Activated B cell treated with CpG ODN at 0.5 μM for 24 hours (primary cell): ENCODE results near the gene HIPK4. TPM values are rescaled to one million over a fixed set of nuclear protein-coding genes. Genes with fewer than 3 reads are reported as not detected.

ENCODE experiments used
- ATAC-seq: fragments of 200-7000 bp; cut with Tn5 transposase; one replicate; pipeline ENCODE4 v1.10.0; 2021; ENCODE audit warnings: low read depth, mild to moderate bottlenecking, moderate library complexity
- CTCF ChIA-PET: fragments of 350-600 bp; sonication (Branson Sonifier 250); formaldehyde crosslinking; loops from one replicate; lab custom pipeline; 2021; ENCODE audit warnings: antibody characterized with exemption; lab: Charles Lee
- POLR2A ChIA-PET: fragments of 350-600 bp; sonication (Branson Sonifier 250); formaldehyde crosslinking; loops from one replicate; lab custom pipeline; 2021; ENCODE audit warnings: antibody characterized with exemption; lab: Charles Lee
- DNase-seq: peaks from one replicate; pipeline ENCODE4 v3.0.0; 2022
- H3K27ac Mint-ChIP-seq: one replicate; pipeline ENCODE4 v1.8.0; 2020; ENCODE audit warnings: mixed read lengths
- H3K27me3 Mint-ChIP-seq: one replicate; pipeline ENCODE4 v1.8.0; 2021; ENCODE audit warnings: mixed read lengths
- H3K36me3 Mint-ChIP-seq: one replicate; pipeline ENCODE4 v1.8.0; 2021; ENCODE audit warnings: low read depth, mixed read lengths
- H3K4me1 Mint-ChIP-seq: one replicate; pipeline ENCODE4 v1.8.0; 2021; ENCODE audit warnings: mixed read lengths
- H3K4me3 Mint-ChIP-seq: one replicate; pipeline ENCODE4 v1.8.0; 2020; ENCODE audit warnings: mild to moderate bottlenecking, mixed read lengths
- H3K9me3 Mint-ChIP-seq: one replicate; pipeline ENCODE4 v1.8.0; 2020; ENCODE audit warnings: mixed read lengths
- CTCF ChIP-seq: fragments of 200-600 bp; IDR thresholded peaks from one replicate; pipeline ENCODE4 v1.8.0; 2022; ENCODE audit warnings: antibody characterized with exemption, mild to moderate bottlenecking
- intact Hi-C: fragments of 100-400 bp; cut with micrococcal nuclease; formaldehyde crosslinking; loops from one replicate; pipeline ENCODE4 v1.15.1; 2024
- total RNA-seq: library from RNA; stranded (reverse); gene quantifications from 2 replicates; pipeline ENCODE4 v1.2.3, GENCODE V29; 2022

The HIPK4 gene
- total RNA-seq, 1 donor from 2014 or later, result 0.09 TPM

- intact Hi-C loops, result no loop called here
- CTCF ChIA-PET, result no interaction called here
- Mint-ChIP-seq H3K4me1 (peaks cover 36% of the 10 kb centered on the region), H3K27ac (no peak overlapping the region), H3K27me3 (no peaks in the 10 kb centered on the region), H3K4me3 (no peak overlapping the region), H3K36me3 (peaks cover 1% of the 10 kb centered on the region), H3K9me3 (no peaks in the 10 kb centered on the region)
- ATAC-seq (no peak), DNase-seq (no peak)
- no peak for TF ChIP-seq CTCF
- POLR2A ChIA-PET, result interaction anchor here (0.7 kb wide), 1 partner anchor 268 kb away, joined by 5 read pairs; no protein-coding TSS in a partner anchor
Measured at GRCh38 chr19:40360708-40361241, 29.2 kb downstream of the HIPK4 start.

GRCh38 chr19:40360020-40360707, 29.8 kb downstream of the HIPK4 start:
- H3K27ac Mint-ChIP-seq, result no peak overlapping the region
- H3K36me3 Mint-ChIP-seq, result peaks cover 1% of the 10 kb centered on the region
- ChIA-PET CTCF (no interaction called here), POLR2A (interaction anchor here (0.7 kb wide), 1 partner anchor 268 kb away, joined by 5 read pairs; no protein-coding TSS in a partner anchor)
- no peaks in the 10 kb centered on the region for H3K9me3 Mint-ChIP-seq
- no peak for TF ChIP-seq CTCF
- ATAC-seq, result no peak
- intact Hi-C loops, result no loop called here
- H3K27me3 Mint-ChIP-seq, result no peaks in the 10 kb centered on the region
- no peak overlapping the region for H3K4me3 Mint-ChIP-seq
- peaks cover 35% of the 10 kb centered on the region for H3K4me1 Mint-ChIP-seq
- no peak for DNase-seq

- Mint-ChIP-seq H3K4me1 (peaks cover 32% of the 10 kb centered on the region), H3K27me3 (no peaks in the 10 kb centered on the region), H3K27ac (no peak overlapping the region), H3K4me3 (no peak overlapping the region), H3K36me3 (peaks cover 3% of the 10 kb centered on the region), H3K9me3 (no peaks in the 10 kb centered on the region)
- DNase-seq (peak; percentile 39), ATAC-seq (peak; percentile 97)
- no peak for TF ChIP-seq CTCF
- intact Hi-C loops, result no loop called here
- CTCF ChIA-PET, result interaction anchor here (0.6 kb wide), 1 partner anchor 558 kb away, joined by 3 read pairs; no protein-coding TSS in a partner anchor
- POLR2A ChIA-PET, result interaction anchor here (1.0 to 1.1 kb wide), 2 partner anchors 10 to 67 kb away, joined by 3 to 4 read pairs; partner anchors contain the start of genes C19orf47, PLD3 and SERTAD1
Measured at GRCh38 chr19:40358773-40359172, 31.2 kb downstream of the HIPK4 start.

GRCh38 chr19:40357640-40358039, 32.3 kb downstream of the HIPK4 start:
- Mint-ChIP-seq H3K27ac (no peak overlapping the region), H3K36me3 (peaks cover 5% of the 10 kb centered on the region), H3K9me3 (no peaks in the 10 kb centered on the region), H3K4me1 (peaks cover 32% of the 10 kb centered on the region), H3K27me3 (no peaks in the 10 kb centered on the region), H3K4me3 (no peak overlapping the region)
- POLR2A ChIA-PET, result no interaction called here
- TF ChIP-seq CTCF, result no peak
- intact Hi-C loops, result no loop called here
- ATAC-seq (no peak), DNase-seq (no peak)
- CTCF ChIA-PET, result interaction anchor here (1.2 kb wide), 1 partner anchor 52 kb away, joined by 3 read pairs; no protein-coding TSS in a partner anchor
